OCI-M1 (cell line): ENCODE data around the gene SREK1.
"Not testable (repeated sequence)": the region's sequence is repeated elsewhere in the genome, so short reads cannot be mapped to it uniquely, and the experiment has no call there.

Experiments
- DNase-seq: peaks from one replicate; lab custom pipeline; 2025; lab: John Stamatoyannopoulos, UW

Gene SREK1, protein sequence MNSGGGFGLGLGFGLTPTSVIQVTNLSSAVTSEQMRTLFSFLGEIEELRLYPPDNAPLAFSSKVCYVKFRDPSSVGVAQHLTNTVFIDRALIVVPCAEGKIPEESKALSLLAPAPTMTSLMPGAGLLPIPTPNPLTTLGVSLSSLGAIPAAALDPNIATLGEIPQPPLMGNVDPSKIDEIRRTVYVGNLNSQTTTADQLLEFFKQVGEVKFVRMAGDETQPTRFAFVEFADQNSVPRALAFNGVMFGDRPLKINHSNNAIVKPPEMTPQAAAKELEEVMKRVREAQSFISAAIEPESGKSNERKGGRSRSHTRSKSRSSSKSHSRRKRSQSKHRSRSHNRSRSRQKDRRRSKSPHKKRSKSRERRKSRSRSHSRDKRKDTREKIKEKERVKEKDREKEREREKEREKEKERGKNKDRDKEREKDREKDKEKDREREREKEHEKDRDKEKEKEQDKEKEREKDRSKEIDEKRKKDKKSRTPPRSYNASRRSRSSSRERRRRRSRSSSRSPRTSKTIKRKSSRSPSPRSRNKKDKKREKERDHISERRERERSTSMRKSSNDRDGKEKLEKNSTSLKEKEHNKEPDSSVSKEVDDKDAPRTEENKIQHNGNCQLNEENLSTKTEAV

DNA sequence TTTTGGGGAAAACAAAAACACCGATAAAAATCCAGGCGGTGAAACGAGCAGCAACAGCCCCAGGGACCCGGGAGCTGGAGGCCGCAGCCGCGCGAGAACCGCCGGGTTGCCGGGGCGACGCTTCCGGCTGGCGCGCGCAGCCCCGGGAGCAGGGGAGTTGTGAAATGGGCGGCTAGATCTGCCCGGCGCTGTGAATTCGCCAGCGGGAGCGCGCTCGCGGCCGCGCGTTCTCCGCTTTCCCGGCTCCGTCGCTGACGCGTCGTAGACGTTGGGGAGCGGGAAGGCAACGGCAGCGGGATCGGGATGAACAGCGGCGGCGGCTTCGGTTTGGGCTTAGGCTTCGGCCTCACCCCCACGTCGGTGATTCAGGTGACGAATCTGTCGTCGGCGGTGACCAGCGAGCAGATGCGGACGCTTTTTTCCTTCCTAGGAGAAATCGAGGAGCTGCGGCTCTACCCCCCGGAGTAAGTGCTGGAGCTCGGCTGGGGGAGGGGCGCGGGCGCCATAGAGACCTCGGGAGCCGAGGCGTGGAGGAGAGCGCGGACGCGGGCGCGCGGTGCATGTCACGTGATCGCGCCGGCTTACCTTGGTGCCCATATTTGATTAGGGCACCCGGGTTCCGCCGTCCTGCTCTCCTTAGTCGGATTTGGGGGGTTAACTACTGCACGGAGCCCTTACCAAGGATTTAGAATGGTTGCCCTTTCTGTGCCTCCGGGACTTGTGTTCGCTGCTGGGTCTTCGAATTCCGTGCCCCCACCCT lies at the start of gene SREK1:
SREK1 (plus strand) TSS at position 227 of the 760 bp plus-strand sequence; CDS start at position 304, 77 bp downstream.
- DNase-seq: peak; percentile 96

DNA sequence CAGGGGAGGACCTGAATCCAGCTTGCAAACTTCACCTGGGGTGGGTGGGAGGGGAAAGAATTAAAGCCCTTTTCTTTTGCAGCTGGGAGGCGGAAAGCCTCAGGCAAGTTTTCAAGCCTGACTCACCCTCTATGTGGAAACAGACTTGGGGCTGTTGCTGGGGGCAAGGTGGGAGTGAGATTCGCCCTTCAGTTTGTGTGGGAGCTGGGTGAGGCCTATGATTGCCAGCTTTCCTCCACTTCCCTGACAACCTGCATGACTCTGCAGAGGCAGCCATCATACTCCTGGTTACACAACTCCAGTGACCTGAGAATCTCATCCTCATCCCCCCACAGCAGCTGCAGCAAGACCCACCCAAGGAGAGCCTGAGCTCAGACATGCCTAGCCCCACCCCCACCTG lies 43.2 kb upstream of the SREK1 start:
- DNase-seq: no peak

DNA sequence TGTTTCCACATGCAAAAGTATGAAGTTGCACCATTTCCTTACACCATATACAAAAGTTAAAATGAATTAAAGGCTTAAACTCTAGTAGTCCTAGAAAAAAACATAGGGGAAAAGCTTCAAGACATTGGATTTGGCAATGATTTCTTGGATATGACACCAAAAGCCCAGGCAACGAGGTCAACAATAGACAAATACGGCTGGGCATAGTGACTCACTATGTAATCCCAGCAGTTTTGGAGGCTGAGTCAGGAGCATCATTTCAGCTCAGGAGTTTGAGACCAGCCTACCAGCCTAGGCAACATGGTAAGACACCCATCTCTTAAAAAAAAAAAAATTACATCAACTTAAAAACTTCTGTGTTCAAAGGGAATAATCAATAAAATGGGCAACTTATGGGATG lies 30.9 kb upstream of the SREK1 start:
- no peak for DNase-seq

DNA sequence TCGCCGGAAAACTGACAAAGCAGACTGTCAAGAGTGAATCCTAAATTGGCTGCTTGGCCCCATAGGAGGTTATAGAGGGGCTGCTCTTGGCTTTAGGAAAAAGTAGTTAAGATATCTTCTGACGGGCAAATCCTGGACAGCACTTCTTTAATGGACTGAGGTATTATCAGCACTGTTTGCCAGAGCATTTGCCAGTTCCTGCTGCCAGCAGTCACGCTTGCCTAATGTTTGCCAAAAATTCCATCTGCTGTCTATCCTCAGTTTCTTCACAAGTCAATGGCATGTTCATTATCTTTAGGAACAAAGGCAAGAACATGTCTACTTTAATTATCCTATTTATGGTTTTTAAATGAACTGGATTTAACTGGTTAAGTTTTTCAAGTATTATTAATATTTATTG lies 25.8 kb upstream of the SREK1 start:
- DNase-seq: no peak

DNA sequence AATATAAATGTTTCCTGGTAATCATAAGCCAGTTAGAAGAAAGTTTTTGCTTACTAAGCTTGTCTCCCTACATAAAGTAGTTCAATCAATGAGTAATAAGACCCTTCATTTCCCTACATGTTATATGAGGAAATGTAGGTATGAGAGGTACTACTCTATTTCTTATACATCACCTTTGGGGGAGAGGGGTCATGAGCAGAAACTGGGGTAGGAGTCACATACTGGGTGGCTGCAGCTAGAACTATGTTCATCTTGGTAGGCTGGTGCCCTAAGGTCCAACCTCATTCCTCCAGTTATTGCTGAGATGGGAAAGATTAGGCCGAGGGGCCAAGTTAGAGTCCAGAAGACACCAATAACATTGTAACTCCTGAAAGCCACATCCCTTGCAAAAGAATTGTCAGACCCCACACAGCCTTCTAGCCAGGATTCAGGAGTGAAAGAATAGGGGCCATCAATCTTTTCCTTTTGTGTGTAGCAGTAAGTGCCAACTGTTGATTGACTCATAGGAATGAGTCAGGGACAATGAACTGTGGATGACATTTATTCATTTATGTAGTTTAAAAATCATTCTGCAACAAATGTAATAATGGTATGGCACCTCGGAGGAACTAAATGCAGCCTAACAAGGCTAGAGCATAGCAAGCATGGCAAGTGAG lies 21.6 kb upstream of the SREK1 start:
- no peak for DNase-seq

DNA sequence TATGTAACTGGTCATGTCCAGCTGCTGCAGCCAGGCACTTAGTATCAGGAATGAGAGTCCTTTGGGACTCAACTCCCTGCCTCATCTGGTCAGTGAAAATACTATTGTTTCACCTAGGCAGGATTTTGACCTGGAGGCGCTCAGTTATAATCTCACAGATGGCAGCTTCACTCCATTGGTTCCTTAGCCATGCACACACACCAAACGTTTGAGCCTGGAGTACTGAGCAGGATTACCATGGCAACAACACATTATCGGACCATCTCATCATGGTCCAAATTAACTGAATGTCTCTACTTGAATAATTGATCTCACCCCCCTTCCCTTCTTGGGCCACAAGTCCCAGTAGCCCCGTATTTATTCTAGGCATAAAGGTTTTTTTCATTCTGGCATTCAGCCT lies 15.0 kb upstream of the SREK1 start:
- DNase-seq: no peak

DNA sequence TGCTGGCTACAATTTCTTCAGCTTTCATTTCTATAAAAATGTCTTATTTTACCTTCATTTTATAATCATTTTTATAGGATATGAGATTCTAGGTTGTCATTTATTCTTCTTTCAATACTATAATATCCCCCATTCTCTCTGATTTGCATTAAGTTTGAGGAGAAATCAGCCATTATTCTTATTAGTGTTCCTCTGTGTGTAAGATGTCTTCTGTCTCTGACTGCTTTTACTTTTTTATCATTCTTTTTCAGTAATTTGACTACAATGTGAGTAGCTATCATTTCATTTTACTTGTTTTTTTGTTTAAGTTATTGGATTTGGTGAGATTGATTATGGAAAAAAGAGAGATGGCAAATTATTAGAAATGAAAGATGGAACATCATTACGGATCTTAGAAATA lies 13.6 kb upstream of the SREK1 start:
- no peak for DNase-seq

DNA sequence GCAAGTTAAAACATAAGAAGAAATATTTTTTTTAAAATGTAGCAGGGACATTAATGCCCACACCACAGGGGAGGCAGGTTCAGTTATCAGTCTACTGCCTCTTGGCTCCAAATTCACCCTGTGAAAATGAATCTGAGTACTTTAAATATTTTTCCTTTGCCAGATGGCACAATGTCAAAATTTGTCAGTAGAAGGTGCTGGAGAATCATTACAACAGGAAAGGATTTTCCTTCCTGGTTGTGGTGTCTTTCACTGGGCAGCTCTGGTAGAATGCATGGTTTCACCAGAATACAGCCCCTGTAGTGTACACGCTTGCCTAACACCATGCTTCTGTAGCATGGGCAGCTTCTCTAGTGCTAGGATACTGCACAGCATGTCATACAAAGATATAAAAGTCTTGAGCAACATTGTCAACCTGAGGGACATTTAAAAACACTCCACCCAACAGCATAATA lies 9.7 kb upstream of the SREK1 start:
- DNase-seq: no peak

DNA sequence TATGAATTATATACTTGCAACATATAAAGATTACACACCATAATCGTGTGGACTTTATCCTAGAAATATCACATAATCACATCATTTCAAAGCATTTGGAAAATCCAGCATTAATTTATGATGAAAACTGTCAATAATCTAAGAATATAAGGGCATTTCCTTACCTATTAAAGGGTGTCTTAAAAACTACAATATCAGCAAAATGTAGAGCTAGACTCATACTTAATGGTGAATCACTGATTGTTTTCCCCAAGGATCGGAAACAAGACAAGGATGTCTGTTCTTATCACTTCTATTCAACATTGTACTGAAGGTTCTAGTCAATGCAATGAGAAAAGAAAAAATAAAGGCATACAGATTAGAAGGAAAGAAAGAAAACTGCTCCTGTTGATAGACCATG lies 8.0 kb upstream of the SREK1 start:
- no peak for DNase-seq

DNA sequence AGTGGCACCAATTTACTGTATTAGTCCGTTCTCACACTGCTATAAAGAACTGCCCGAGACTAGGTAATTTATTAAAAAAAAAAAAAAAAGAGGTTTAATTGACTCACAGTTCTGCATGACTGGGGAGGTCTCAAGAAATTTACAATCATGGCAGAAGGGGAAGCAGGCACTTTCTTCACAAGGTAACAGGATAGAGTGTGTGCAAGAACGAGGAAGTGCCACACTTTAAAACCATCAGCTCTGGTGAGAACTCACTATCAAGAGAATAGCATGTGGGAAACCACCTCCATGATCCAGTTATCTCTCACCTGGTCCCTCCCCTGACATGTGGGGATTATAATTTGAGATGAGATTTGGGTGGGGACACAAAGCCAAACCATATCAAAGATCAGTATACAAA lies 7.2 kb upstream of the SREK1 start:
- not testable (repeated sequence) for DNase-seq

DNA sequence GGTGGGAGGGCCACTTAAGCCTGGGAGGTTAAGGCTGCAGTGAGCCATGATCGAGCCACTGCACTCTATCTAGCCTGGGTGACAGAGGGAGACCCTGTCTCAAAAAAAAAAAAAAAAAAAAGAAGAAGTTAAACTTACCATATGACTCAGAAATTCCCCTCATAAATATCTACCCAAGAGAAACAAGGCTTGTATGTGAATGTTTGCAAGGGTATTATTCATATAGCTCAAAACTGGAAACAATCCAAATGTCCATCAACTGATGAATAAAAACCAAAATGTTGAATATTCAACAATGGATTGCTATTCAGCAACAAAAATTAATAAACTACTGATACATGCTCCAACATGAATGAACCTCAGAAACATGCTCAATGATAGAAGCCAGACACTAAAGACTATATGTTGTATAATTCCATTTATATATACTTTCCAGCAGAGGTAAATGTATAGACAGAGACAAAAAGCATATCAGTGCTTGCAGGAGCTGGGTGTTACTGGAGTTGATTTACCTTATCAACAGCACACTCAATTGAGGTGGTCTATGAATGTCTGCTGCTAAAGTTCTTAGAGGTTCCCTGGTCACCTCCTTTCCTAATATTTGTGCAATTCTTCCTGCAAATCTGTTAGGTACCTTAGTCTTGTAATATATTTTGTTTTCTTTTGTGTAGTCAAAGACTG lies 5.3 kb upstream of the SREK1 start:
- DNase-seq: peak; percentile 70

DNA sequence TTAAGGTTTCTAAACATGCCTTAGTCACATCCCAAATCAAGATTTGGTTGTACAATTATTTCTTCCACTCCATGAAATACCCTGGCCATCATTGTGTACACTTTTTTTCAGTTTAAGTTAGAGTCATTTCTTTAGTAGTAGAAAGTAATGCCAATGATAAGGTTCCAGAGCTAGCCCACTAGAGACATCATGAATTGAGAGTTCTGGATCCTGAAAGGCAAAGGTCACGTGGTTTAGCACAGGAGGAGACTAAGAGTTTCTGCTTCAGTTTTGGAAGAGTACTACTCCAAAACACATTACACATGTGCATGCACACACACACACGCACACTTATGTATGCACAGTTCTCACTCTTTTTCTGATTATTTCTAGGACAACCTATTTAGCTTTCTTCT lies 4.8 kb upstream of the SREK1 start:
- DNase-seq: no peak

DNA sequence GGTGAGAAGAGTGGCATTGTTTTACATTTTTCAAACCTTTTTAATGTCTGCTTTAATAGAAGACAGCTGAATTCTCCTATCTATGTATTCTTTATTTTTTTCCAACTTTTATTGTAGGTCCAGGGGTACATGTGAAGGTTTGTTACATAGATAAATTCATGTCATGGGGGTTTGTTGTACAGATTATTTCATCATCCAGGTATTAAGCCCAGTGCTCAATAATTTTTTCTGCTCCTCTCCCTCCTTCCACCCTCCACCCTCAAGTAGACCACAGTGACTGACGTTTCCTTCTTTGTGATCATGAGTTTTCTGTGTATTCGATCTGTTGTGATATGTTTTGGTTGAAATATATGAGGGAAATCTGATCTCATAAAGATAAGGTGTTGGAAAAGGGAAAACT lies 1.7 kb upstream of the SREK1 start:
- no peak for DNase-seq

DNA sequence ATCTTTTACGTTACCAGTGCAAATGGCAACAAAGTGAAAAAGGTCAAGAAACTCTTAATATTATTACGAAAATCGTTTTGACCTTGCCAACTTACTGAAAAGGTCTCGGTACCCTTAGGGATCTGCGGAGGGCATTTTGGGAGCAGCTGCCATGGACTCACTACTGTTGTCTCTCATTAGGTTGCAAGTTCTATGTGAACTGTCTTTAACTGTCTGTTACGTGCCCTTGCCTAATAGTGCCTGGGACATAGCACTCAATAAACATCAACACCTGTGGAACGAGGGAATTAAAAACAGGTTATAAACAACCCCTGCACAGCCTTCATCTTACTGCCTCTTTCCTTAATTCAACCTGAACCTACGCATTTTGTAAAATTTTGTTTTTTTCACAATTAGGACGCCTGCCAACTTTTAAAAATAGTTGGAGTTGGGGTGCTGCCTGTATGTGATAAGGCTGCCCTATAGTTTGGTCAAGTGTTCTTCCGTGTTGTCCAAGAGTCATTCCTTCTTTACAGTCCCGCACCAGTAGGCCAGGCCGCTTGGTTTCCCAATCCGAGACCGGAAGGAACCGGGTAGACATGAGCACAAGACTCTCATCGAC lies 527 bp upstream of the SREK1 start:
- DNase-seq: no peak

DNA sequence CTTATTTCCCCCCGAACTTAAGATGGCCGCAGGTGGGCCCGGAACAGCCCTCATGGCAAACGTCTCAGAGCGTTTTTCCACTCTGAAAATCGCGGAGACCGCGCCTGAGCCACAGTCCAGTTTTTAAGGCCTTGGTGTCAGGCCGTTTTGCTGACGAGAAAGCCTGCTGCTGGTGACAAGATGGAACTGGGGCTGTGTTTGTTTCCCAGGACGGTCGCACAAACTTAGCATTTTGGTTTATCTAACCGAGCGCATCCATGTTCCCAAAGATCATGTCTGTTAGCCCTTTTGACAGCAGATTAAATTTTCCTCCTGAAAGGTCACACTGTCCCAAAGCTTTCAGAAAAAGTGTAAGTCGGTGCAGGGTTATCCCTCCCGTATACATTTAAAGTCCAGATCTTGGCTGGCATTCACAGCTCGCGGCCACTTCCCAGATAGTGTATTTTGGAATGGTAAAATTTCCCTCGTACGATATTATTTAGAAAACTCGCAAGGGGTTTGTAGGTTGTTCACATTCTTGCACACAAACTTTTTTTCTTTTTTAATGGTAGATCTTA lies 812 bp downstream of the SREK1 start:
- DNase-seq: no peak

DNA sequence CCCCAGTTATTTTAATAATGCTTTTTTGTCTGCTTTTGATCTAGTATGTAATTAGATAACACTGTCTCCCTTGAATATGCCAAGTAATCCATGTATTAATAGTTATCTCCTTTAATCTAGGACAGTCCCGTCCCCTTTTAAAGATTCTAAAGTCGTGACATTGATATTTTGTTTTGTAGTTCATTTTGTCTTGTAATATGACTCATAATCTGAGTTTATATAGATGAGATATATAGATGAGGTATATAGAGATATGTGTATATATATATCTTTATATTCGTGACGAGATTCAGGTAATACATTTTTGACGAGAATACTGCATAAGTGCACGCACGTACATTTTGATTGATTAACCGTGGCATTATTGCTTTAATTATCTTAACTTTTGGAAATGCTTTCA lies 1.6 kb downstream of the SREK1 start:
- no peak for DNase-seq

DNA sequence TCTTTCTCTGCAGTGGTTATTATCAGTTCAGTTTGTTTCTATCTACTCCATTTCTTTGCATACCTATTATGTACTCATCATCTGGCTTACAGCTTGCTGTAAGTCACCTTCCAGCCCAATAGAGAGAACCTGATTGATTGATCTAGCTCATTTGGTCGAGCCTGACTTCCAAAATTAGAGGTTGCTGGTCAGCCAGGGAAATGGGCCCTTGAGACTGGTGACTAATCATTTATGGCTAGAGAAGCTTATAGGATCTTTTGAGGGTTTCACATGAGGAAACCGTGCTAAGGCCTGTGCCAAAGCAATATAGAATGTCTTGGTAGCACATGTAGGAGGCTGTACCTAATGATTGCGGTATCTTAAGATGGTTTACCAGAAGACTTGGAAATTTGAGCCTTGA lies 5.8 kb downstream of the SREK1 start:
- DNase-seq: no peak

DNA sequence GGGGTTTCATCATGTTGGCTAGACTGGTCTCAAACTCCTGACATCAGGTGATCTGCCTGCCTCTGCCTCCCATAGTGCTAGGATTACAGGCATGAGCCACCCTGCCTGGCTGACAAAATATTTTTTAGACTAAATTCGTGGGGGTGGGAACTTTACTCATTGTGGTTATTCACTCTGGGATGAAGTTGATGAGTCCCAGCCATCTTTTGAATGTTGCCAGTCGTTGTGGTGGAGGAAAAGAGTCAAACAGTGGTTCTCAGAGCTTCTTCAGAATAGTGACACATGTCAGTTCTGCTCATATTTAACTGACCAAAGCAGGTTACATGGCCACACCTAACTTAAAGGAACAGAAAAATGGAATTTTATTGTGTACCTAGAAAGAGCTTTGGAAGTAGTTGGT lies 6.9 kb downstream of the SREK1 start:
- no peak for DNase-seq

DNA sequence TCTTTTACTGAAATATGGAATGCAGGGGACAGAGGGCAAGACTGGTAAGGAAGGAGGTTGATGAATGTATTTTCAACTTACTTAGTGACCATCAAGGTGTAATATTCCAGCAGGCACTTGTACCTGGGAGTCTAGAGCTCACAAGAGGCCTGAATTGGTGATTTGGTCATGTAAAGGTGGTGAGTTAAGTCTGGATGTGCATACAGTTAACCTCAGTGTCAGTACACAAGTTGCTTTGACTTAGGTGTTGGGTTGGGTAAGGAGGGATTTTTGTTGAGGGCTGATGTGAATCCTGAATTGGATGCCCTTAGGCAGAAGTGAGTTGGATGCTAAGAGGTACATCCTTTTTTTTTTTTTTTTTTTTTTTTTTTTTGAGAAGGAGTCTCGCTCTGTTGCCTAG lies 7.4 kb downstream of the SREK1 start:
- no peak for DNase-seq

DNA sequence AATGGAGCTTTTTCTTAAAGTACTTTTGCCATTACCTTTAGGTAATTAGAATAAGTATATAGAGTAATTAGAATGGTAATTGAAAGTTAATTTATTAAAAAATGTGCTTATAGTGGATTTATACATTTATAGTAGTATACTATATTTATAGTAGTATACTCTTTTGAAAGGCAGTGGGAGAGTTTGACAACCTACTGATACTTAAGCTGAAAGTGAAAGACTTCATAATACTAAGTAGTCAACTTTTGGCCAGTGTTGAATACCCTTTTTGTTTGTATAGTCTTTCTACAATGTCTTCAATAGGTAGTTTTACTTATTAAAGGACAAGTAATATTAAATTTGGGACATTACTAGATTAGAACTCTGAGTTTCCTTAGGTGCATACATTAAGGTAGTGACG lies 12.9 kb downstream of the SREK1 start:
- DNase-seq: no peak

DNA sequence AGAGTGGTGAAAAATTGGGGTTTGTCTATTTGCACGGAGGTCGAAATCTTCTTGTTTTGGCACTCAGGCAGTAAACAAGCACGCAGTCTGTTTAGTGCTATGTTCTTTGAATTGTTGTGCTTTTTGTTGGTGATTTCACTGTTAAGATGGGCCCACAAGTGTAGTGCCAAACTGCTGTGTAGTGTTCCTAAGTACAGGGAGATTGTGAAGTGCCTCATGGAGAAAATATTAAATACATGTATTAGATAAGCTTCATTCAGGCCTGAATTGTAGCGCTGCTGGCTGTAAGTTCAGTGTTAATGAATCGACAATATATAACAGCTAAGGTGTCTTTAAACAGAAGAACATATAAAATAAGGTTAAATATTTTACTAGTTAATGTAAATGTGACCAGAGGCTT lies 17.3 kb downstream of the SREK1 start:
- DNase-seq: no peak
